HG02981 (cell line): Measurements from ENCODE around the gene NFXL1.
A peak's percentile ranks its signal among the peaks of the same experiment; 100 is the strongest.

Experiments used
- ATAC-seq: cut with Tn5 transposase; IDR thresholded peaks from one replicate; pipeline ENCODE4 v1.9.1; 2021; ENCODE audit warnings: mild to moderate bottlenecking, moderate library complexity; ENCODE audit not compliant: unreplicated experiment

NFXL1 gene

DNA sequence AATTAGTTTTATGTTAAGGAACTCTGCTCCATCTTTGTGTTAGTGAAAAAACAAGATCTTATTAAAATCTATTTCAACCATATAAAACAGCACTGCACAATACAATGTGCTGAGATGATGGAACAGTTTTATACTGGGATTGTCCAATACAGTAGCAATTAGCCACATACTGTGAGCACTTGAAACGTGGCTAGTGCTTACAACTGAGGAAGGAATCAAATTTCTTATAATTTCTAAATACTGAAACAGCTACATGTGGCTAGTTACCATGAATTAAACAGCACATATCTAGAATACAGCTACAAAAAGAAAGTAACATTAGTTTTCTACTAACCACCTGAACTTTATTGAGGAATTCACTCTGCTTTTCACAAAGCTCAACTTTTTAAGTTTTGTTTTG lies 14.7 kb downstream of the NFXL1 start:
- no peak for ATAC-seq

DNA sequence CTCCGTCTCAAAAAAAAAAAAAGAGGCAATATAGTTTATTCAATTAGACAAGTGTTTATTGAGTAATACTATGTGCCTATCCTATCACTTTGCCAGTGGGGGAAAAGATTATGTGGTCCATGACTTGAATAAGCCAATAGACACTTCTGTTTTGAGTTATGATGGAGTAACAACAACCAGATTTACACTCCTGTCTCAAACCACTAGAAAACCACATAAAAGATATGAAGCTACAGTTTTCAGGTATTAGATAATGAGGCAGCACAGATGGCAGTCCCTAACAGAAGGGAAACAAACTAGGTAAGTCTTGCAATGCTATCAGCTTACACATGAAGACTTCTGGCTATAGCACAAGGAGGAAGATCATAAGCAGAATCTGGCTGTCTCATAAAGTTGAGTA lies 22.5 kb downstream of the NFXL1 start:
- ATAC-seq = no peak

DNA sequence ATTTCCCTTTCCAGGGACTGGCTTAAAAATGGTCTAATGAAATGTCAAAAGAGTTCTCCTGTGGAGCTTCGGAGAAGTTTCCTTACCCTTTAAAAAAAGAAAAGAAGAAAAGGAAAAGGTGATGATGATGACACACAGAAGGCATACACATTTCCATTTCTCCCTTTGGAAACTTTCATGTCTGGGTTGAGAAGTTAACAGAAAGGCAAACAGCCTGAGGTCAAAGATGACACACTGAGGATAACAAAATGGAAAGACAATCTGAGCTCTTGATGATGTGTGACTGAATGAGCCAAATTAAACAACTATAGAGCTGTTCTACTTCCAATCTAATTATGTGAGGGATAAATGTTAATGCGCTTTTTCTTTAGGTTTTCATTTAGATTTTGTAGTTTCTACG lies 32.2 kb downstream of the NFXL1 start:
- no peak for ATAC-seq

DNA sequence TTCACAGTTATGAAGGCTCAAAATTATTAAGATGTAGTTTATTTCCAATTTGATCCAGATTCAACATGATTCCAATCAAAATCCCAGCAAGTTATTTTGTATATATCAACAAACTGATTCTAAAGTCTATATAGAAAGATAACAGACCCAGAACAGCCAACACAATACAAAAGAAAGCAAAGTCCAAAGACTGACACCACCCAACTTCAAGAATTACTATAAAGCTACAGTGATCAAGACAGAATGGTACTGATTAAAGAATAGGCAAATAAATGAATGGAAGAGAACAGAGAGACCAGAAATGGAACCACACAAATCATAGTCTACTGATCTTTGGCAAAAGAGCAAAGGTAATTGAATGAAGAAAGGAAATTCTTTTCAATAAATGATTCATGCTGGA lies 34.9 kb downstream of the NFXL1 start:
- no peak for ATAC-seq

DNA sequence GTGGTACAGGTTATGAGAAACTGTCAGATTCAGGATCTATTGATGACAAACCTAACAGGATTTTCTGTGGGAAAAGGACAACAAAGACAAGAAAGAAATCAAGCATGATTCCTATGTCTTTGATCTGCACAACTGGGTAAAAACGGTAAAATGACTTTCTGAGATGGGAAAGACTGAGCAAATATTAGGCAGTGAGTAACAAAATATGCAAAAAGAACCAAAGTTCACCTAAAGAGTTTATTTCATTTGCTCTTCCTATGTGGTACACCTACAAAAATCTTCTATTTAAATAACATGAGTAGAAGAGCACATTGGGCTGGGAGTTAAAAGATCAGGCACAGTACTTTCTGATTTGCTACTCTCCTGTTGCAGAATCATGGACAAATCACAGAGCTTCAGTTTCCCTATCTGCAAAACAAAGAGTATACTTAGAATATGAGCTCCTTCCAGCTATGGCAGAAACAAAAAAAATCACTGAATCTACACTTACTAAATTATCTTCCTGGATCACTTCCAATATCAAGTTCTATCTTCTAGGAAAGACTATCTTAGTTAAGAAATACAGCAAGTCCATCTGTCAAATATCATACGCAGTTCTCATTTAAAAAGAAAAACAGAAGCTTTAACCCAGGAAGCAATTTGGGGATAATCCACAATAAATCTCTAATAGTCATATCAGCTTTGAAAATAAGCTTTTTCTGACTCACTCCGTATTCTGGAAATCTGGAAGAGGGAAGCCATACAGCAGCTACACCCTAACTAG lies 37.4 kb downstream of the NFXL1 start:
- ATAC-seq = no peak

DNA sequence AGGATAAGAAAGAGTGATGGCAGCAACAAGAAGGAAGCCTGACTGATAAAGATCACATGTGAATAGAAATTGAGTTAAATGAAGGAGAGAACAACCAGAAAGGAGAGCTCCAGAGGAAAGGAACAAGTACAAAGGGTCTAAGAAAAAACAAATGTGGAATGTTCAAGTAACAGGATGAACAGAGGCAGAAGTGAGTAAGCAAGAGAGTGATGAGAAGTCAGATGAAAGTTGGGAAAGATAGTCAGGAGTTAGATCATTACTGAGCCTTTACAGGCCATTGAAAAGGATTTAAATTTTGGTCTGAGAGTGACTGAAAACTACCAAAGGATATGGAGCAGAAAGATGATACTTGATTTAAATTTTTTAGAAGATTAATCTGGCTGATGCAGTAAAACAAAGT lies 38.1 kb downstream of the NFXL1 start:
- no peak for ATAC-seq

DNA sequence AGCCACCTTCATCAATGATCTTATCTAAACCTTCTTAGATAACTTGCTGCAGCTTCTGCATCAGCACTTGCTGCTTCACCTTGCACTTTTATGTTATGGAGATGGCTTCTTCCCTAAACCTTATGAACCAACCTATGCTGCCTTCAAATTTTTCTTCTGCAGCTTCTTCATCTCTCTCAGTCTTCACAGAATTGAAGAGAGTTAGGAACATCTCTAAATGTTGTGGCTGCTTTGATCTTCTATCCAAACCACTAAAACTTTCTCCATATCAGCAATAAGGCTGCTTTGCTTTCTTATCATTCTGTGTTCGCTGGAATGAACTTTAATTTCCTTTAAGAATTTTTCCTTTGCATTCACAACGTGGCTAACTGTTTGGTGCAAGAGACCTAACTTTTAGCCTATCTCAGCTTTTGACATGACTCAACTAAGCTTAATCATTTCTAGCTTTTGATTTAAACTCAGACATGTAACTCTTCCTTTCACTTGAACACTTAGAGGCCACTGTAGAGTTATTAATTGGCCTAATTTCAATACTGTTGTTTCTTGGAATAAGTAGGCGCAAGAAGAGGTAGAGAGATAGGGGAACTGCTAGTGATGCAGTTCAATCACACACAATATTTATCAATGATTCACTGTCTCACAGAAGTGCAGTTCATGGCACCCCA lies 40.4 kb downstream of the NFXL1 start:
- no peak for ATAC-seq

DNA sequence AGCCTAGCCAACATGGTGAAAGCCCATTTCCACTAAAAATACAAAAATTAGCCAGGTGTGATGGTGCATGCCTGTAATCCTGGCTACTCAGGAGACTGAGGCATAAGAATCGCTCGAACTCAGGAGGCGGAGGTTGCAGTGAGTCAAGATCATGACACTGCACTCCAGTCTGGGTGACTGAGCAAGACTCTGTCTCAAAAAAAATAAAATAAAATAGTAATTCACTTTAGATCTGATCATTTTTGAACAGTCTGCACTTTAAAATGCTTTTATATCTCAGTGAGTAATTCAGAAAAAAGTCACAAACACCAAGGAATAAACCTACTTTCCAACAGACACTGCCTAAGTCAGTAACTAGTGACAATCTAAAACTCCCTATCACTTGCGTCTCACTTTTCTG lies 50.9 kb downstream of the NFXL1 start:
- ATAC-seq = no peak

- no peak for ATAC-seq
Measured at GRCh38 chr4:47862297-47862696, 52.1 kb downstream of the NFXL1 start.

DNA sequence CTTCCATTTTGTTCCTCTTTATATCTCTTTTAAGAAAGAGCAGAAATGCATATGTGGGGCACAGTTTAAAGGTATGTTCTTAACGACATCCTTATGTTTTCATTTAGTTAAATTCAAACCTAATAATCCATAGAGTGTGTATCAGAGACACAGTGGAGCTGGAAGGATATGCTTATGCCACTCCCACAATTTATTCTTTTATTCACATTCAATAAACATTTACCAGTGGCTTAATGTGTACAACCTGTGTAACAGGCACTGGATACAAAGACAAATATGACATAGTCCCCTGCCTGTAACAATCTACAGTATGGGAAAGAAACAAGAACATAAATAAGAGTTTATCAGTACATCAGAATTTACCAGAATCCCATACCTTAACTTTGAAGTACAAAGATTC lies 54.1 kb downstream of the NFXL1 start:
- no peak for ATAC-seq

DNA sequence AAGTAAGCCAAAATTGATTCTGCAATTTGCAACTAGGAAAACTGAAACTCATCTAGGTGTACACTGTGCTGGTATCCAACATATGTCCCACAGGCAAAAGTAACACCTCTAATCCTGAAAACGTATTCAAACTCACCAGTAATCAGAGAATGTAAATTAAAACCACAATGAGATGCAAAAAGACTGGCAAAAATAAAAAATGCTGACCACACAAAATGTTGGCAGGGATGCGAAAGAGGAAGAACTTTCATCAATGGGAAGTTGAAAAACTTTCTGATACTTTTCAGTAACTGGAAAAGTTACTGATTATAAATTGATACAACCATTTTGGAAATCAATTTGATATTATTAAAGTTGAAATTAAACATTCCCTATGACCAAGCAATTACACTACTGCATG lies 56.4 kb downstream of the NFXL1 start:
- no peak for ATAC-seq

DNA sequence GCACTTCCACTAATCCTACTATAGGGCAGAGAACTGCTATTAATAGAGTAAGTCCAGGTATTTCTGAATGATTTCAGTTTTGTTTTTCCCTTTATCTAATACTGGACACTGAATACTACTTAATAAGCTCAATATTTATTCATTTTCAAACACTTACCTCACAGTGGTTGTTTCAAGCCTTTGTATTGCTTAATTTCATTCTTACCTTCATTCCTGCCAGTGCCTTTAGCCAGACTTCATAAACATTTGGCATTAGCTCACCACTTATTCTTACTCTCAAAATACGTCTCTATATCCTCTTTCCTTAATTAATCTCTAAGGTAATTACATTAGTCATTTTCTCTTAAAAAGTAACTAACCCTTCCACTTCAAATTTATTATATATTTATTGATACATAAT lies 57.7 kb downstream of the NFXL1 start:
- ATAC-seq = no peak

- ATAC-seq = no peak
Measured at GRCh38 chr4:47855350-47855749, 59.0 kb downstream of the NFXL1 start.

GRCh38 chr4:47852136-47852535 lies 62.2 kb downstream of the NFXL1 start:
- ATAC-seq = no peak

- ATAC-seq = no peak
Measured at GRCh38 chr4:47849466-47849865, 64.9 kb downstream of the NFXL1 start.

DNA sequence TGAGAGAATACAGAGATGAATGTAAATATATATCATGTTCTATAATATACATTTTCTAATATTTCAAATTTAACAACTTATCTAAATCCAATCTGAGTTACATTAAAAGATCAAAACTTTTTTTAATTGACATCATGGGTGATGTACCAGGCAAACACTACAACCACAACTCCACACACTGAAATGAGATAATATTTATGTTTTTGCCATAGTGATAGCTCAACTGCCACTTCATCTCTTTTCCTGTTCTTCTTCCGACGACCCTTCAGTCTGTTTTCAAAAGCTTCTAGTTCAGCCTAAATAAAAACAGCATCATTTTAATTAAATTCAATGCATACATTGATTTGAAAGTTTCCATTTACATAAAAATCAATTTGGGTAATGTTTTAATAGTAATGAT lies 66.3 kb downstream of the NFXL1 start:
- no peak for ATAC-seq

GRCh38 chr4:47842985-47843384 lies 71.4 kb downstream of the NFXL1 start:
- no peak for ATAC-seq

- no peak for ATAC-seq
Measured at GRCh38 chr4:47840291-47840690, 74.1 kb downstream of the NFXL1 start.

DNA sequence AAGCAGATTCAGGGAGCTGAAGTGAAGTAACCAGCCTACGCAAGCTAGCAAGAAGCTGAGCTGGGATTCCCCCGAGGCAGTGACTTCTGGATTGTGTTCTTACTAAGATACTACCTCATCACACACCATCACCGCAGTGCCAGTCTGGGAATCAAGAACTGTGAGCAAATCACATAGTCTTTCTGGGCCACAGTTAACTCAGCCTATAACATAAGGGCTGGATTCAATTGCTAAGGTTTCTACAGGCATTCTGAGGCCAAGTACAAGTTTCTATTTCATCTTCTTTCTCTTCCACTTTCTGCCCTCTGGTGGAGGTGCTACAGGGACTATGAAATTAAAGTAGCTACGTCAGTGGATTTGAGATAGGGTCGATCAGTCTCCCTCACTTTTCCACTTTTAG lies 75.1 kb downstream of the NFXL1 start:
- ATAC-seq = peak; percentile 52

GRCh38 chr4:47838445-47838844 lies 75.9 kb downstream of the NFXL1 start:
- ATAC-seq = no peak

- no peak for ATAC-seq
Measured at GRCh38 chr4:47837908-47838294, 76.5 kb downstream of the NFXL1 start, which contains the start of gene CORIN. TSS of gene CORIN (minus strand) at chr4:47838067. CDS start at chr4:47837949, 118 bp downstream.

DNA sequence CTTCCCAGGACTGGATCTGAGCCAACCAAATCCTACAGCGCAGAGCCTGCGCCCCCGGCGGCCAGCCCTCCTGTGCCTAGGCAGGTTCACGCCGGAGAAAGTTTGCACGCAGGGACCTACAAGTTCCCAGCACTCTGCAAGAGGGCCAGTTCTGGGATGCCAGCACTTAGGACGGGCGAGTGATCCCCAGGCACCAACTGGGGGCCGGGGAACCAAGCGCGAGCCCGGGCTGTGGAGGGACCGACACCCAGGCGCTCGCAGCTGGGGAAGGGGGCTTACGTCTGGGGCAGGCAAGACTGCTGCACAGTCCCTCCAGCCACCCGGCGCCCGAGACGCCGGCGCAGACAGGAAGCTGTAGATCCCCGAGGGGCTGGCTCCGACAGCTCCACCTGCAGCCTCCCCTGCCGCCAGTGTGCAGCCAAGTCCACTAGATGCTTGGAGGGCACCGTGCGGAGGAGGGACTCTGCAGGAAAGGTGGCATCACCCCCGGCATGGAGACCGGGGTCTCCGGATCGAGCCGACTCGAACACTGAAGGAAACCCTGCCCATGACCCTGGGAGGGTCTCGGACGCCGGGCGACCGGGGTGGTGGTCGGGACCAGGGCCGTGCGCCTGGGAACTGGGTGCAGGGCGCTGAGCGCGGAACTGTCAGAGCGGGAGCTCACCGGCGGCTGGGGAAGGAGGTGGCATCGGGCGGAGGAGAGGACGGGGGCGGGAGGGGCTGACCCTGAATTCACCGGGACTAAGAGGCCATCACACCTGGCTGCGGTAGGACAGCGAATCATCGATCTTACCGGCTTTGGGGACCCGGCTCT lies 77.1 kb downstream of the NFXL1 start:
- ATAC-seq = peak; percentile 67
